ENCODE results near the gene ACHE. TPM values are rescaled to one million over a fixed set of nuclear protein-coding genes. Genes with fewer than 3 reads are reported as not detected.
A peak's percentile ranks its signal among the peaks of the same experiment; 100 is the strongest.

The ACHE gene

GRCh38 chr7:100852048-100852872 is 43.4 kb downstream of the ACHE start, which contains the start of gene SLC12A9:
Gene SLC12A9, plus strand, starts transcription at chr7:100852713. Its CDS starts 1,485 bp downstream, at chr7:100854198.
- H3K79me1 ChIP-seq (ENCODE audit: low read length) = peaks cover 15% of the 10 kb centered on the region
- WGBS (ENCODE audit: extremely low coverage, insufficient coverage, low lambda C conversion rate) = no CpG with 5 or more reads among the region's 71 CpGs

GRCh38 chr7:100847360-100847759 is 48.3 kb downstream of the ACHE start:
- H3K79me1 ChIP-seq (ENCODE audit: low read length) = no peaks in the 10 kb centered on the region
- WGBS (ENCODE audit: extremely low coverage, insufficient coverage, low lambda C conversion rate) = no CpG with 5 or more reads among the region's 4 CpGs
- H3K56ac ChIP-seq (ENCODE audit: low read length) = no peak overlapping the region
- no peak for DNase-seq
- H3K36me3 ChIP-seq (ENCODE audit: control insufficient read depth, insufficient read depth, low read length) = no peaks in the 10 kb centered on the region
- no peak overlapping the region for H3K4ac ChIP-seq (ENCODE audit: low read depth, low read length)
- H4K5ac ChIP-seq (ENCODE audit: low read length) = no peak overlapping the region
- H2AK5ac ChIP-seq (ENCODE audit: low read length) = no peak overlapping the region
- H2BK15ac ChIP-seq (replicated peaks; ENCODE audit: low read depth) = no peak overlapping the region
- H2BK5ac ChIP-seq (ENCODE audit: low read length) = no peak overlapping the region
- no peak overlapping the region for H3K9ac ChIP-seq (ENCODE audit: low read length)
- H3K4me2 ChIP-seq (ENCODE audit: low read length) = no peak overlapping the region
- no peaks in the 10 kb centered on the region for H3K4me1 ChIP-seq (ENCODE audit: control insufficient read depth, low read depth, low read length)
- no peak overlapping the region for H4K8ac ChIP-seq (ENCODE audit: low read depth, low read length)
- H2BK120ac ChIP-seq (ENCODE audit: low read depth, low read length) = no peak overlapping the region
- H3K4me3 ChIP-seq (ENCODE audit: low read length) = no peak overlapping the region
- H3K18ac ChIP-seq (ENCODE audit: low read length) = no peak overlapping the region
- no peaks in the 10 kb centered on the region for H3K27me3 ChIP-seq (ENCODE audit: insufficient read depth, low read length, poor library complexity)
- no peak overlapping the region for H3K27ac ChIP-seq (ENCODE audit: low read depth, low read length)
- no peaks in the 10 kb centered on the region for H3K79me2 ChIP-seq (ENCODE audit: control insufficient read depth, insufficient read depth, low read length)
- no peak overlapping the region for H3K23ac ChIP-seq (ENCODE audit: low read length)

More at GRCh38 chr7:100852048-100852872, 43.4 kb downstream of the ACHE start, which contains the start of gene SLC12A9:
- H4K8ac ChIP-seq (ENCODE audit: low read depth, low read length) = no peak within 1 kb of the TSS
- H3K27me3 ChIP-seq (ENCODE audit: insufficient read depth, low read length, poor library complexity) = no peaks in the 10 kb centered on the region
- H2BK120ac ChIP-seq (ENCODE audit: low read depth, low read length) = no peak within 1 kb of the TSS
- no peak within 1 kb of the TSS for H2BK15ac ChIP-seq (replicated peaks; ENCODE audit: low read depth)
- no peak within 1 kb of the TSS for H2BK5ac ChIP-seq (ENCODE audit: low read length)
- H3K27ac ChIP-seq (ENCODE audit: low read depth, low read length) = peak within 1 kb of the TSS; percentile 22
- H3K4me2 ChIP-seq (ENCODE audit: low read length) = peak within 1 kb of the TSS; percentile 93
- H4K5ac ChIP-seq (ENCODE audit: low read length) = no peak within 1 kb of the TSS
- peaks cover 4% of the 10 kb centered on the region for H3K79me2 ChIP-seq (ENCODE audit: control insufficient read depth, insufficient read depth, low read length)
- no peaks in the 10 kb centered on the region for H3K4me1 ChIP-seq (ENCODE audit: control insufficient read depth, low read depth, low read length)
- H3K23ac ChIP-seq (ENCODE audit: low read length) = no peak within 1 kb of the TSS
- H3K4ac ChIP-seq (ENCODE audit: low read depth, low read length) = no peak within 1 kb of the TSS
- no peak within 1 kb of the TSS for H3K18ac ChIP-seq (ENCODE audit: low read length)
- DNase-seq = peak; percentile 95
- H3K9ac ChIP-seq (ENCODE audit: low read length) = peak within 1 kb of the TSS; percentile 92
- H2AK5ac ChIP-seq (ENCODE audit: low read length) = no peak within 1 kb of the TSS
- H3K36me3 ChIP-seq (ENCODE audit: control insufficient read depth, insufficient read depth, low read length) = no peaks in the 10 kb centered on the region
- peak within 1 kb of the TSS; percentile 79 for H3K4me3 ChIP-seq (ENCODE audit: low read length)
- H3K56ac ChIP-seq (ENCODE audit: low read length) = peak within 1 kb of the TSS; percentile 89

GRCh38 chr7:100840470-100841100 is 55.1 kb downstream of the ACHE start:
- H3K27me3 ChIP-seq (ENCODE audit: insufficient read depth, low read length, poor library complexity) = no peaks in the 10 kb centered on the region
- no peak overlapping the region for H2BK5ac ChIP-seq (ENCODE audit: low read length)
- no peaks in the 10 kb centered on the region for H3K36me3 ChIP-seq (ENCODE audit: control insufficient read depth, insufficient read depth, low read length)
- H3K79me2 ChIP-seq (ENCODE audit: control insufficient read depth, insufficient read depth, low read length) = no peaks in the 10 kb centered on the region
- H3K4me1 ChIP-seq (ENCODE audit: control insufficient read depth, low read depth, low read length) = peaks cover 6% of the 10 kb centered on the region
- H2AK5ac ChIP-seq (ENCODE audit: low read length) = no peak overlapping the region
- WGBS (ENCODE audit: extremely low coverage, insufficient coverage, low lambda C conversion rate) = no CpG with 5 or more reads among the region's 8 CpGs
- no peak overlapping the region for H4K8ac ChIP-seq (ENCODE audit: low read depth, low read length)
- H3K27ac ChIP-seq (ENCODE audit: low read depth, low read length) = no peak overlapping the region
- no peaks in the 10 kb centered on the region for H3K79me1 ChIP-seq (ENCODE audit: low read length)
- peak overlapping the region; percentile 44 for H3K56ac ChIP-seq (ENCODE audit: low read length)
- no peak overlapping the region for H3K4me2 ChIP-seq (ENCODE audit: low read length)
- no peak overlapping the region for H3K23ac ChIP-seq (ENCODE audit: low read length)
- H2BK15ac ChIP-seq (replicated peaks; ENCODE audit: low read depth) = no peak overlapping the region
- H4K5ac ChIP-seq (ENCODE audit: low read length) = no peak overlapping the region
- DNase-seq = peak; percentile 37
- H3K4ac ChIP-seq (ENCODE audit: low read depth, low read length) = no peak overlapping the region
- H3K18ac ChIP-seq (ENCODE audit: low read length) = no peak overlapping the region
- no peak overlapping the region for H3K4me3 ChIP-seq (ENCODE audit: low read length)
- H3K9ac ChIP-seq (ENCODE audit: low read length) = no peak overlapping the region
- no peak overlapping the region for H2BK120ac ChIP-seq (ENCODE audit: low read depth, low read length)

Small RNAs within 50 kb of the gene (small RNA-seq; reads per million reads assigned to genes)
- gene RN7SL549P (ENCODE audit: insufficient read depth) = not detected
- not detected for gene RPS29P15 (ENCODE audit: insufficient read depth)

Measured in mesendoderm (in vitro differentiated cells).